ENCODE data around the gene GRHL1.

The GRHL1 gene

GRCh38 chr2:10039658-10040410, 88.3 kb downstream of the GRHL1 start:
- peak in 36 of 51 donors; percentile 20 to 86 (median 56) for DNase-seq

- DNase-seq = no peak
These were observed 90.2 kb downstream of the GRHL1 start for GRCh38 chr2:10041711-10042110.

- DNase-seq = peak in 30 of 51 donors; percentile 13 to 65 (median 32)
These were observed 91.0 kb downstream of the GRHL1 start for GRCh38 chr2:10042301-10043161.

GRCh38 chr2:10043256-10043905, 91.9 kb downstream of the GRHL1 start, which contains the start of gene KLF11:
Gene KLF11 (plus strand): TSS chr2:10043550. CDS start chr2:10043717, 167 bp downstream.
- peak in 49 of 51 donors; percentile 17 to 86 (median 57) for DNase-seq

- peak in 50 of 51 donors; percentile 24 to 93 (median 72) for DNase-seq
These were observed 92.6 kb downstream of the GRHL1 start for GRCh38 chr2:10043906-10044601.

GRCh38 chr2:10045561-10046355, 94.3 kb downstream of the GRHL1 start:
- no peak for DNase-seq

GRCh38 chr2:10046931-10047330, 95.4 kb downstream of the GRHL1 start:
- DNase-seq = no peak

GRCh38 chr2:10047616-10048500, 96.4 kb downstream of the GRHL1 start:
- DNase-seq = no peak

- DNase-seq = peak in 2 of 51 donors; percentile 11 to 40
These were observed 97.1 kb downstream of the GRHL1 start for GRCh38 chr2:10048501-10049171.
